IMR-90 (cell line): ENCODE measurements around the gene GNB1L. TPM values are rescaled to one million over a fixed set of nuclear protein-coding genes. Genes with fewer than 3 reads are reported as not detected.

Source experiments
- ATAC-seq: fragments of 200-7000 bp; cut with Tn5 transposase; 2 replicates; pipeline ENCODE4 v1.9.1; 2020; ENCODE audit warnings: low read depth, mild to moderate bottlenecking, moderate library complexity
- BruUV-seq: library from RNA; stranded (reverse); fragments of 400-500 nt; replicated peaks from 2 replicates; lab custom pipeline; 2021; lab: Mats Ljungman, UMichigan
- CTCF ChIA-PET: fragments of 300-600 bp; formaldehyde crosslinking; extraction: SDS; loops from one replicate; lab custom pipeline; 2021; ENCODE audit warnings: antibody characterized with exemption; lab: Yijun Ruan, JAX
- POLR2A ChIA-PET: fragments of 300-600 bp; sonication (Branson Sonifier 250); formaldehyde crosslinking; loops from one replicate; lab custom pipeline; 2022; ENCODE audit warnings: antibody characterized with exemption; ENCODE audit not compliant: unreplicated experiment; lab: Charles Lee
- DNase-seq: peaks from one replicate; pipeline ENCODE4 v3.0.0; 2013
- H2AFZ ChIP-seq: replicated peaks from 2 replicates; pipeline ENCODE3; 2013; ENCODE audit warnings: low read length, mild to moderate bottlenecking; ENCODE audit not compliant: poor library complexity
- H2AK5ac ChIP-seq: 2 replicates; pipeline ENCODE4 v1.6.1; 2013; ENCODE audit warnings: low read depth, low read length, inconsistent platforms
- H2AK9ac ChIP-seq: replicated peaks from 2 replicates; pipeline ENCODE3; 2013; ENCODE audit warnings: mild to moderate bottlenecking, low read depth, low read length, moderate library complexity; ENCODE audit not compliant: poor library complexity
- H2BK120ac ChIP-seq: 2 replicates; pipeline ENCODE4 v1.6.1; 2013; ENCODE audit warnings: low read depth, low read length, inconsistent platforms
- H2BK15ac ChIP-seq: 3 replicates; pipeline ENCODE4 v1.6.1; 2013; ENCODE audit warnings: low read depth, low read length, inconsistent platforms
- H2BK20ac ChIP-seq: 2 replicates; pipeline ENCODE4 v1.6.1; 2013; ENCODE audit warnings: low read depth, mild to moderate bottlenecking, inconsistent platforms, low read length, moderate library complexity
- H2BK5ac ChIP-seq: 2 replicates; pipeline ENCODE4 v1.6.1; 2013; ENCODE audit warnings: mild to moderate bottlenecking, low read depth, low read length, inconsistent platforms; ENCODE audit not compliant: poor library complexity, severe bottlenecking
- H3K14ac ChIP-seq: replicated peaks from 2 replicates; pipeline ENCODE4 v1.6.1; 2013; ENCODE audit warnings: low read depth, low read length, inconsistent platforms
- H3K18ac ChIP-seq: 2 replicates; pipeline ENCODE4 v1.6.1; 2013; ENCODE audit warnings: low read depth, low read length, control low read depth
- H3K23ac ChIP-seq: 2 replicates; pipeline ENCODE4 v1.6.1; 2013; ENCODE audit warnings: low read depth, low read length, inconsistent platforms
- H3K27ac ChIP-seq: 2 replicates; pipeline ENCODE4 v1.5.1; 2013; ENCODE audit warnings: mild to moderate bottlenecking, control low read depth, low read length; ENCODE audit not compliant: insufficient read depth
- H3K27me3 ChIP-seq: 2 replicates; pipeline ENCODE4 v1.6.1; 2013; ENCODE audit warnings: low read length; ENCODE audit not compliant: control insufficient read depth, insufficient read depth
- H3K36me3 ChIP-seq: 2 replicates; pipeline ENCODE4 v1.6.1; 2013; ENCODE audit warnings: low read length, mixed read lengths; ENCODE audit not compliant: control insufficient read depth, insufficient read depth
- H3K4ac ChIP-seq: 2 replicates; pipeline ENCODE4 v1.6.1; 2013; ENCODE audit warnings: low read depth, low read length, inconsistent platforms
- H3K4me1 ChIP-seq: 2 replicates; pipeline ENCODE4 v1.6.1; 2013; ENCODE audit warnings: low read length, mixed read lengths; ENCODE audit not compliant: control insufficient read depth, insufficient read depth
- H3K4me2 ChIP-seq: 2 replicates; pipeline ENCODE4 v1.6.1; 2013; ENCODE audit warnings: low read depth, mild to moderate bottlenecking, control low read depth, low read length, moderate library complexity
- H3K4me3 ChIP-seq: 2 replicates; pipeline ENCODE4 v1.5.1; 2013; ENCODE audit warnings: low read depth, mild to moderate bottlenecking, control low read depth, low read length, moderate library complexity; ENCODE audit not compliant: insufficient read depth
- H3K56ac ChIP-seq: 2 replicates; pipeline ENCODE4 v1.6.1; 2013; ENCODE audit warnings: low read length, inconsistent platforms; ENCODE audit not compliant: insufficient read depth; ENCODE audit errors: extremely low read depth
- H3K79me1 ChIP-seq, 2 experiments: 2 replicates each; pipeline ENCODE4 v1.6.1; 2013; ENCODE audit warnings: low read length in 2 of 2, inconsistent platforms in 1 of 2, low read depth in 1 of 2
- H3K9ac ChIP-seq: 2 replicates; pipeline ENCODE4 v1.6.1; 2013; ENCODE audit warnings: low read depth, low read length, control low read depth
- H3K9me1 ChIP-seq: 2 replicates; pipeline ENCODE4 v1.6.1; 2013; ENCODE audit warnings: low read length, inconsistent platforms; ENCODE audit not compliant: insufficient read depth
- H3K9me3 ChIP-seq: 2 replicates; pipeline ENCODE4 v1.6.1; 2013; ENCODE audit warnings: low read length; ENCODE audit not compliant: control insufficient read depth, insufficient read depth
- H4K20me1 ChIP-seq: 2 replicates; pipeline ENCODE4 v1.6.1; 2013; ENCODE audit warnings: low read length, inconsistent platforms; ENCODE audit not compliant: insufficient read depth
- H4K5ac ChIP-seq: 2 replicates; pipeline ENCODE4 v1.6.1; 2013; ENCODE audit warnings: mild to moderate bottlenecking, low read depth, low read length, control low read depth
- H4K8ac ChIP-seq, 2 experiments: 2 replicates each; pipeline ENCODE4 v1.6.1; 2013; ENCODE audit warnings: low read depth in 2 of 2, low read length in 2 of 2, control low read depth in 1 of 2, inconsistent platforms in 1 of 2
- H4K91ac ChIP-seq: 2 replicates; pipeline ENCODE4 v1.6.1; 2013; ENCODE audit warnings: low read depth, low read length, inconsistent platforms; ENCODE audit not compliant: insufficient read depth
- MAFK ChIP-seq: IDR thresholded peaks from 2 replicates; pipeline ENCODE4 v1.6.1; 2012; ENCODE audit warnings: low read depth, low read length, improper control_type of control experiment
- MAZ ChIP-seq: IDR thresholded peaks from 2 replicates; pipeline ENCODE4 v1.6.1; 2012; ENCODE audit warnings: low read depth, mild to moderate bottlenecking, low read length, improper control_type of control experiment, moderate library complexity, borderline replicate concordance
- WGBS, 2 experiments: methylation state at CpG; one replicate each; pipeline versions ENCODE4 v1.1.5 to v1.1.7; 2013; ENCODE audit warnings: missing lambda C conversion rate in 2 of 2; ENCODE audit not compliant: insufficient read length in 1 of 2; ENCODE audit errors: extremely low coverage in 2 of 2; 5-methylcytosine and 5-hydroxymethylcytosine counted together
- dilution Hi-C: fragments of 300-500 bp; cut with HindIII; formaldehyde crosslinking; loops from one replicate; pipeline ENCODE4 v1.14.3; 2018; ENCODE audit warnings: low sequenced_read_pairs; ENCODE audit not compliant: unreplicated experiment
- in situ Hi-C: fragments of 300-500 bp; cut with MboI; formaldehyde crosslinking; loops from 3 replicates; pipeline ENCODE4 v1.14.3; 2019; ENCODE audit warnings: low sequenced_read_pairs, inconsistent platforms, mixed read lengths
- intact Hi-C: fragments of 100-400 bp; cut with micrococcal nuclease; formaldehyde crosslinking; loops from 2 replicates; pipeline ENCODE4 v1.10.0; 2022
- polyA plus RNA-seq, 3 experiments: library from polyadenylated mRNA; depleted of rRNA; stranded (reverse); fragments of >200 nt; gene quantifications; 2 replicates each; pipeline ENCODE4 v1.2.3, GENCODE V29; 2012; ENCODE audit warnings: low replicate concordance in 1 of 3
- total RNA-seq: library from RNA; depleted of rRNA; stranded (reverse); fragments of >200 nt; gene quantifications from 2 replicates; pipeline ENCODE4 v1.2.3, GENCODE V29; 2012

GNB1L gene
- total and polyA plus RNA-seq, 2 of the 4 experiments (the other 2 are of a cell fraction) = 2.5 to 4.4 TPM

DNA sequence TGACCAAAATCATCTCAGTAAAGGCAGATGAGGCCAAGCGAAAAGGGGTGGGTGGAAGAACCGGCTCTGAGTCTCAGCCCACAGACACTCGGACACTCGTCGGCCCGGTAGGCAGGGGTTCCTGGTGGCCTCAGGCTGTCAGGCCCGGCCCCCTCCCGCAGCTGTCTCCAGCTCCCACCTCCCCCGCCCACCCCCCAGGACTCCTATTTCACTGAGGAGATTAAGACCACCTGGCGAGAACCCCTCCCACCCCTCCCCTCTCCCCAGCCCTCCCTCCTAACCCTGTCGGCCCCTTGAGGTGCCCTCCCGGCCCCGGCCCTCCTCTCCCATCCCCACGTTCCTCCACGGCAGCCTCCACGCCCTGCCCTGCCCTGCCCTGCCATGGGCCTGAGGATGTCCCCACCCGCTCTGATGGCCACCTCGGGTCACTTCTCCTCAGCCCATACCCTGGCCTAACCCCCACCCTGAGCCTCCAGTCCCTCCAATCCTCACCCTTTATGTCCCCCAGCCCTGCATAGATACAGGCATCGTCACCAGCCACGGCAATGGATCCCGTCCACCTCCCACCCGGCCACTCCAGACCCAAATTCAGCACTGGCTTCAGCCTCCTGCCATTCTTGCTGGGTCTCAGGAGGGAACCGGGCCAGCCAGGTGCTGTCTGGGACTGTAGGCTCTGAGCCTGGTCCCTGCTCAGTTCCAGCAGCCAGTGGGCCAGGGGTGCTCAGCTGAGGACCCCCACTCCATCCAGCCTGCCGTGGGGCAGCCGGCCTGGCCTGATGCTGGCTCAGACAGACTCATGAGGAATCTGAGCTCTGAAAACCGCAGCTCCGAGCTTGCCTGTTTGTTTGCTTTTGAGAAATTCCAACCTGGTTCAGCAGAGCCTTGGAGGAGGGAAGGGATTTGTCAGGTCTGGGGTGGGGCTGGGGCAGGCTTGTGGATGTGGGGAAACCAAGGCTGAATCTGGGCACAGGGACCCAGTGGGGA, 103.9 kb downstream of the GNB1L start:
- Histone ChIP-seq H3K27ac (no peak overlapping the region), H3K4me3 (no peak overlapping the region), H4K5ac (0 out of 2 replicates have a peak overlapping the region, but pooled peaks have one; percentile 15), H3K27me3 (peaks cover 48% of the 10 kb centered on the region), H2AK5ac (peak overlapping the region; percentile 74), H3K9ac (no peak overlapping the region), H3K36me3 (no peaks in the 10 kb centered on the region), H3K14ac (peak overlapping the region; percentile 37), H3K79me1 (no peaks in the 10 kb centered on the region), H3K9me3 (no peaks in the 10 kb centered on the region), H3K23ac (no peak overlapping the region), H4K8ac (peak overlapping the region in 1 of 2 experiments; percentile 49; a peak in 1 of 4 replicates), H4K91ac (peak overlapping the region; percentile 80), H3K18ac (0 out of 2 replicates have a peak overlapping the region, but pooled peaks have one; percentile 12), H3K4me2 (0 out of 2 replicates have a peak overlapping the region, but pooled peaks have one; percentile 34), H2BK20ac (peak overlapping the region; percentile 86; the same call in 1 of the 2 replicates), H2BK120ac (peak overlapping the region; percentile 86), H2BK15ac (no peak overlapping the region; the same call in 2 of the 3 replicates), H3K56ac (no peak overlapping the region), H4K20me1 (0 out of 2 replicates have a peak, but pooled peaks cover under 1% of the 10 kb centered on the region), H3K4me1 (peaks cover 9% of the 10 kb centered on the region), H2AFZ (peak overlapping the region; percentile 84), H3K9me1 (peaks cover 5% of the 10 kb centered on the region), H2BK5ac (peak overlapping the region; percentile 51), H2AK9ac (peak overlapping the region; percentile 91), H3K4ac (peak overlapping the region; percentile 75)
- dilution Hi-C loops (no loop called here), in situ Hi-C loops (no loop called here), intact Hi-C loops (no loop called here)
- peak; percentile 10; the same call in 1 of the 2 replicates for TF ChIP-seq MAZ
- no peak for TF ChIP-seq MAFK
- BruUV-seq = no TSS peak
- DNase-seq = peak; percentile 76
- POLR2A ChIA-PET = no interaction called here
- CTCF ChIA-PET = interaction anchor here (1.0 kb wide), 1 partner anchor 159 kb away, joined by 4 read pairs; no protein-coding TSS in a partner anchor
- peak; percentile 93 for ATAC-seq
- WGBS, 2 experiments = 43% methylated on average over 13 of the region's 27 CpGs; no CpG with 5 or more reads in 1 of the 2 experiments
